NAMALWA (cell line): ENCODE measurements around the gene ZBTB24.

Experiments
- DNase-seq: peaks from one replicate; pipeline ENCODE4 v3.0.0-alpha.2; 2015; ENCODE audit warnings: low spot score

Gene ZBTB24

DNA sequence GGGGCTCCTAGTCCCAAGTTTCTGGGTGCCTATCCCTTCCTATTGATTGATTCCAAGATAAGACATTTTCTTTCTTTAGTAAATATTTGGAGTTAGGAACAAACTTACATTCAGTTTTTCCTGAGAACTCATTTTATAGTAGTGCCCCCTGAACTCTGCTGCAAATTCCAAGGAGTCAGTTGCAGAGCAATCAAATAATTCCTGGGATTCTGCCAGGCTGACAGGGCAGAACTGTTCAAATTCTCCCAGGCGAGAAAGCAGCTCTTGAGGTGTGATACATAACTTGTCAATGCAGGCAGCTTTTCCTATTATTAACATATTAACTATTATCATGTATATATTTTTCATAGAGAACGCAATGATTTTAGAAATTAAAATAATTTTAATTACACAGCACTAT lies 15.9 kb upstream of the ZBTB24 start:
- no peak for DNase-seq

GRCh38 chr6:109498052-109498451 lies 15.0 kb upstream of the ZBTB24 start:
- DNase-seq = no peak

DNA sequence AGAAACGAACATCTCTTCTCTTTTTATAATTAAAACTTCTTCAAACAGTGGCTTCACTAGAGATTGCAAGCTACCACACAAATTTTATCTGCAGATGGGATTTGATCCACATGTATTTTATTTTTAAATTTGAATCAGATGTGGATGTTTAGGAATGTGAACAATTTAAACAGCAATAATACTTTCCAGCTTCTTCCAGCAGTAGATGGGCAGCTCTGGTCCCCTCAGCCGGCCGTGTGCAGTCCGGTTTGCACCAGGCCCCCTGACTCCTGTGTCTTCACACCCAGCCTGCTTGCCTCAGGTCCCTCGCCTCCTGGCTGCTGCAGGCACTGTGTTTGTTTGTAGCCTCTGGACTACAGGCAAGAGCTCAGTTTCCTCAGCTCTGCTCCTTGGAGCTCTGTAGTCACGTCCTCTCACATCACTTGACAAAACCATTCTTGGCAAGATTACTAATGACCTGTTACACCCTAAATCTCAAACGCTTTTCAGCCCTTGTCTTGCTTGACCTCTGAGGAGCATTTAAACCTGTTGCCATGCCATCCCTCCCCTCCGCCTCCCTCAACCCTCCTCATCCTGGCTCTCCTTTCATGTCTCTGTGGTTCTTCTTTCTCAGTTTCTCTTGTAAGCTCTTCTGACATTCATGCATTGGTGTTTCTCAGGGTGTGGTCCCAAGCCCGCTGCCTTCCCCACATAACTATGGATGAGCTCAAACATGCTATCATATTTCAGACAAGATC lies 13.2 kb upstream of the ZBTB24 start:
- no peak for DNase-seq

DNA sequence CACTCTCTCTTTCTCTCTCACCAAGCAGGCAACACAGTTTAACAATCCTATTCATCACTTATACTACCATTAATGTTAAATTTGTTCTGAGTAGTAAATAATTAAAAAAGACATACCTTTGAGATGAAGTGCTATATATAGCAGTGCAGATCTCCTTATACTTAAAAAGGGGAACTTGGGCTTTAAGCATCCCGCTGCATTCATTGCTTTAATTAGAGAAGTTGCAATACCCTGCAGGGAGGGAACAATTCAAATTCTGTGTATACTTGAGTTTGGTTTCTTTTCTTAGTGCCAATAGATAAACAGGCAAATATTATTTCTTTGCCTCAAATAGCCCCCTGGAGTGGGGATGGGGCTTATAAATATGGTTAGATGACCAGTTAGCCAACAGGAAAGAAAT lies 10.8 kb upstream of the ZBTB24 start:
- DNase-seq = no peak

DNA sequence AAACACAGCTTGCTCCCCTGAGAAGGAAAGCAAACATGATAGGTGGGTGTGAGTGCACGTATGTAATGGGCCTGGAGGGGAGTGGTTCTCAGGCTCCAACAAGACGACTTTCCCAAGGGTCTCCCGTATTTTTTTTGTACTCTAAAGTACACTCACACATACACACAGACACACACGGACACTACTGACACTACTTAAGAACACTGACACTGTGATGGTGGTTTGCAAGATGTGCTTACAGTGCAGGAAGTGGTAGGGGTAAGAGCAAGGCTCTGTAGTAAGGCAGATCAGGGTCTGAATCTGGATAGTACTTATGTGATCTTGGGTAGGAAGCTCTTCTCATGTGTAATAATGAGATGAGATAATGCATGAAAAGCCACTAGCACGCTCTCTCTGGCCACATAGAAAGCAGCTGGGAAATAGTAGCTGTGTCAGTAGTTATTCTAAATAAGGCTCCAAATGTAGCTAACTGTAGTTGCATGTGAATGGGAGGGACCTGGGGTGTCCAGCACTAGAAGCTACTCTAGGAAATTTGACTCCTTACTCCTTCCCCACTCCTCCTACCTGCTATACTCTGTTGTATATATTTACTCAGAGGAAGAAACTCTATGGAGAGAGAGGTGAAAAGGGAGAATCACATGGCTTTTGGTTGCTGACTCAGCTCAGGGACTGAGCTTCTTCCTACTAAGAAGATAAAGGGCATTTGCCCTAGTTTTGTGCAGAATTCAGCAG lies 8.4 kb upstream of the ZBTB24 start:
- no peak for DNase-seq

DNA sequence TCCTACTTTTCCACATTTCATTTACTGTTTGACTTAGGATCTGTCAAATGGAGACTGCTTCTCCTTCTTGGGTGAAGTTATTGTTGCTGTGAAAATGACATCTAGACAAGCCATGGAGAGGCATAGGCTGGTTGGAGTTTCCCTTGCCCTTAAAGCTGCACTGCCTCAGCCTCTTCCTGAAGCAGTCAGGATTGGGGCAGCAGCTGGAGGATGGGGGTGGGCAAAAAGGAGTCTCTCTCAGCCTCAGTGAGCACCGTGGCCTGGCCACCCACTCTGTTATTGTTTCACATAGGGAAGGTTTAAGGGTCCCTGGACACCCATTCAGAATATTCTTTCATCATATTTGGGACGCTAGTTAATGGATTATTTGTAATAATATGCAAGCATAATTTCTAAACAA lies 7.7 kb upstream of the ZBTB24 start:
- no peak for DNase-seq

DNA sequence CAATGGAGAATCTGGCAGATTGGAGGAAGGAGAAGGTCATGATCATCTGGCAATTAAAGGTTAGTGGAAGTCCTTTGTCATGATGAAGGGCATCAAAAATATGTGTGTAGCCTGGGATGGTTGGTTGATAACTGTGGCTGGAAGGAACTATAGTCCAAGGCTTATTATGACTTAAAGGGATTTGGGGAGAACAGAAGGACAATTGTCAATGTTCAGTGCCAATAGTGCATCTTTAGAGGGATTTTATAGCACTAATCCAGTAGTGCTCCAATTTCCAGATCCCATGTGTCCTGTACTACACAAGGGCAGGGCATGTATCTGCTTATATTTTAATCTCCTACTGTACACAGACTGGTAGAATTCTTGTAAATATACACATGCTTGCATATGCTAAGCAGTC lies 5.0 kb upstream of the ZBTB24 start:
- DNase-seq = no peak

- DNase-seq = no peak
Observed at GRCh38 chr6:109486068-109486467, 3.0 kb upstream of the ZBTB24 start.

GRCh38 chr6:109485266-109485935 lies 2.4 kb upstream of the ZBTB24 start:
- DNase-seq = no peak

- no peak for DNase-seq
Observed at GRCh38 chr6:109484122-109484521, 1.1 kb upstream of the ZBTB24 start.

- no peak for DNase-seq
Observed at GRCh38 chr6:109483735-109484057, 677 bp upstream of the ZBTB24 start.

- no peak for DNase-seq
Observed at GRCh38 chr6:109480993-109481480, 2.0 kb downstream of the ZBTB24 start.

DNA sequence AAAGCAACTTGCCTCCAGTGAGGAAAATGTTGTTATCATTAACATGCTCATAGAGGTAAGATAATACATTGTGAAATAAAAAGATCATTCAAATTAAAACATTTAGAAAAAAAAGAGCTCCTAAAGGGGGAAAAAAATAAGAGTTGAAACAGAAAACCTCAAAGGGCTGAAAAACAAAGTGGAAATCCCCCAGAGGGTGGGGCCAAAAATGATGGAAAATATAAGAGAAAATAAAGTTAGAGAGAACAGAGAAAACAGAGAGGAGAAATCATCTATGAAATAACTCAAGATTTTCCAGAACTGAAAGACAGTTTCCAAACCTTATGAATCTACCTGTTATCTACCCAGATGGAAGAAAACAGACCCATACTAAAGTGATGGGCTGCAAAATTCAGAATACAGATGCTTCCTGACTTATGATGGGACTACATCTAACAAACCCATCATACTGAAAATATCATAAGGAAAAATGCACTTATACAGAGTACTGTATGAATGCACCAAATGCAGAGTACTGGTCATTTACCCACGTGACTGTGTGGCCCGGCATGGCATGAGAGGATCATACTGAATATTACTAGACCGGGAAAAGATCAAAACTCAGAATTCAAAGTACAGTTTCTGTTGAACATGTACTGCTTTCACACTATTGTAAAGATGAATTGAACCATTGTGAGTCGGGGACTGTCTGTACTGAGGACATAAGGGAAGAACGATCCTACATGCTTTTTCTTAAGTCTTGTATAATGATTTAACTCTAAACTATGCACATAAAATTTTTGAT lies 4.0 kb downstream of the ZBTB24 start:
- no peak for DNase-seq

GRCh38 chr6:109478222-109478805 lies 4.7 kb downstream of the ZBTB24 start:
- DNase-seq = no peak

DNA sequence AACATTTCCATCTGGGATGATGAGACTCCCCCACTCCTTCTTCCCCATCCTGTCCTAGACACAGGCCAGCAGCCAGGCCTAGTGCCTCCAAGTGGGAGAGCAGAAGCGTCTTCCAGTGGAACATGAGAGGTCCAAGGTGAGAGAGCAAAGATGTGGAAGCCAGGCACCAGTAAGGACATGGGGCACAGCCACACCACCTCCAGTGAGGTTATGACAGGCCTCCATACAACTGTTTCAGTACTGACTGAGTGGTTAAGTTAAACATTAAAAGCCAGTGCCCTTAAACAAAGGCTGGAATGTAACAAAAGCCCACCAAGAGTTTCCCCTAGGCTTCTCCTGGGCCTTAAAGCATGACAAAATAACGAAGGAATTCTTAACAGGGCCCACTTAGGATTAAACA lies 5.3 kb downstream of the ZBTB24 start:
- DNase-seq = no peak

DNA sequence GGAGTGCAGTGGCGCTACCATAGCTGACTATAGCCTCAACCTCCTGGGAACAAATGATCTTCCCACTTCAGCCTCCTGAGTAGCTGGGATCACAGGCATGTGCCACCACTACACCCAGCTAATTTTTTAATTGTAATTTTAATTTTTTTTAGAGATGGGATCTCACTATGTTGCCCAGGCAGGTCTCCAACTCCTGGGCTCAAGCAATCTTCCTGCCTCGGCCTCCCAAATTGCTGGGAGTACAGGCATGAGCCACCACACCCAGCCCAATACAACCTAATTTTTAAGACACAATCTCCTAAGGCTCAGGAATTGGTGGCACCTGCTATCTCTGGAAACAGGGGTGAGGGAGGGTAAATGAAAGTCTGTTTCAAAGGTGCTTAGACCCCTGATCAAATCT lies 5.8 kb downstream of the ZBTB24 start:
- no peak for DNase-seq

- DNase-seq = no peak
Observed at GRCh38 chr6:109475625-109476024, 7.4 kb downstream of the ZBTB24 start.

DNA sequence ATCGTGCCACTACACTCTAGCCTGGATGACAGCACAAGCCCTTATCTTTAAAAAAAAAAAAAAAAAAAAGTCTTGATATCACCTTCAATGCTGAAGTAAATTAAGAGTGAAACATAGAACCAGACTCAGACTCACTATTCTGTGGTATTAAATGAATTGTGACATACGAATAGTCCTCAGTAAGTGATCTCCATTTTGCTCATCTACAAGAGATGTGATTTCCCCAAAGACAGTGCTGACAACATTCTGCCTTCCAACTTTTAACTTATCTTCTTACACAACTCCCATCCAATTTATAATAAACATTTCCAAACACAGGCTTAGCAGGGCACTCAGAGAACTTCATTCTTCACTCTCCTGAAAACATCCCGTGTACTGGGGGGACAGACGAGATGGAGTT lies 8.0 kb downstream of the ZBTB24 start:
- DNase-seq = no peak

- DNase-seq = no peak
Observed at GRCh38 chr6:109473120-109473519, 9.9 kb downstream of the ZBTB24 start.

GRCh38 chr6:109472132-109472995 lies 10.7 kb downstream of the ZBTB24 start:
- DNase-seq = no peak
